Heart left ventricle (tissue), 13 donors: ENCODE measurements around the gene KCNK6.

Experiments
- CTCF ChIP-seq, 12 donors: fragments of 200-600 bp; sonication (generic) in 4 of 12; IDR thresholded peaks; one replicate each; pipeline versions ENCODE4 v1.5.0 to v1.8.0; 2018 to 2022; ENCODE audit warnings: antibody characterized with exemption in 12 of 12, mild to moderate bottlenecking in 5 of 12
- POLR2A ChIP-seq, 2 donors: fragments of 450-650 bp; IDR thresholded peaks; one replicate each; pipeline ENCODE4 v1.6.1; 2017; ENCODE audit warnings: antibody characterized with exemption in 2 of 2, mild to moderate bottlenecking in 2 of 2, moderate library complexity in 2 of 2
- donor health status: ischemic (EF 13 %, LVEDD 7.1; RV severe dilation, severe dysfunction).
- donor health status: DM: no; HTN: yes; CAD: no.
- donor health status: DM: no; HTN: no; CAD: no.
- donor health status: ischemic (EF 25% LVEDD 6.9; RV normal size, moderate dysfunction).
- donor health status: ischemic (EF 25% LVEDD 5.7; RV mildly dilated, moderate dysfunction).
- donor health status: ischemic (EF 35%, LVEDD 5.7; RV mildly dilated, moderate dysfunction).
- donor health status: nonischemic (EF 11% LVEDD 7.7; RV severe dilation, severe dysfunction).
- donor health status: DM: yes; HTN: yes; CAD: no.
- donor health status: PGD.
- donor health status: ischemic (EF 29% LVEDD 5.4; RV normal size, mild dysfunction).
- donor health status: nonischemic (EF 23%, LVEDD 6.1; RV moderate dilation, normal function).

DNA sequence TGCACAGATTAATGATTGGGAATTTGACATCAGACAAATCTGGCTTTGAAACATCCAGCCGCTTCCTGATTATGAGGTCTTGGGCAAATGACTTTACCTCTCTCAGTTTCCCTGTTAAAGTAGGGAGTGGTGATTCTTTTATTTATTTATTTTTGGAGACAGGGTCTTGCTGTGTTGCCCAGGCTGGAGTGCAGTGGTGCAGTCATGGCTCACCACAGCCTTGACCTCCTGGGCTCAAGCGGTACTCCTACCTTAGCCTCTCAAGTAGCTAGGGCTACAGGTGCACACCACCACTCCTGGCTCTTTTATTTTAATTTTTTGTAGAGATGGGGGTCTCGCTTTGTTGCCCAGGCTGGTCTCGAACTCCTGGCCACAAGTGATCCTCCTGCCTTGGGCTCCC lies 57.4 kb downstream of the KCNK6 start:
- TF ChIP-seq CTCF (IDR thresholded peaks at IDR 0.05) = no peak
- TF ChIP-seq POLR2A (IDR thresholded peaks at IDR 0.05) = no peak
